ENCODE results near the gene PHC3. TPM values are rescaled to one million over a fixed set of nuclear protein-coding genes. Genes with fewer than 3 reads are reported as not detected.
"Not testable (repeated sequence)": the region's sequence is repeated elsewhere in the genome, so short reads cannot be mapped to it uniquely, and the experiment has no call there.

Gene PHC3
- total and polyA plus RNA-seq, 2 donors (not counting 1 experiment from before 2014, with no cell fraction given) = 36.0 to 63.2 TPM

GRCh38 chr3:170128977-170129431 is 52.5 kb downstream of the PHC3 start:
- Histone ChIP-seq H2AFZ (ENCODE audit: low read length) (no peak overlapping the region), H3K4me1 (ENCODE audit: control insufficient read depth, extremely low read depth, insufficient read depth, low read length) (no peaks in the 10 kb centered on the region), H3K27ac (ENCODE audit: insufficient read depth, low read length) (no peak overlapping the region), H3K4me3 (replicated peaks in 1 of 4; ENCODE audit: control extremely low read depth in 1 of 4, insufficient read depth in 1 of 4, low read depth in 3 of 4, low read length in 4 of 4) (no peak overlapping the region), H3K9ac (ENCODE audit: insufficient read depth, low read length) (no peak overlapping the region), H3K36me3 (ENCODE audit: control insufficient read depth, insufficient read depth, low read length) (peaks cover 6% of the 10 kb centered on the region), H4K20me1 (ENCODE audit: control insufficient read depth, extremely low read depth, insufficient read depth, low read length) (no peaks in the 10 kb centered on the region), H3K79me2 (ENCODE audit: control insufficient read depth, insufficient read depth, low read length) (no peaks in the 10 kb centered on the region), H3K4me2 (ENCODE audit: extremely low read depth, insufficient read depth, low read length) (no peak overlapping the region), H3K9me3 (ENCODE audit: control insufficient read depth, insufficient read depth, low read depth, low read length) (no peaks in the 10 kb centered on the region), H3K27me3 (ENCODE audit: control insufficient read depth, insufficient read depth, low read length) (no peaks in the 10 kb centered on the region)
- TF ChIP-seq CTCF (conservative IDR thresholded peaks at IDR 0.05 in 1 of 2, IDR thresholded peaks at IDR 0.05 in 1 of 2; ENCODE audit: low read depth in 1 of 2, low read length in 2 of 2) (no peak), EZH2 (IDR thresholded peaks at IDR 0.05; ENCODE audit: low read length, missing control alignments) (no peak)
- DNase-seq (ENCODE audit: low read depth in 2 of 2) = peak; percentile 36 to 42

DNA sequence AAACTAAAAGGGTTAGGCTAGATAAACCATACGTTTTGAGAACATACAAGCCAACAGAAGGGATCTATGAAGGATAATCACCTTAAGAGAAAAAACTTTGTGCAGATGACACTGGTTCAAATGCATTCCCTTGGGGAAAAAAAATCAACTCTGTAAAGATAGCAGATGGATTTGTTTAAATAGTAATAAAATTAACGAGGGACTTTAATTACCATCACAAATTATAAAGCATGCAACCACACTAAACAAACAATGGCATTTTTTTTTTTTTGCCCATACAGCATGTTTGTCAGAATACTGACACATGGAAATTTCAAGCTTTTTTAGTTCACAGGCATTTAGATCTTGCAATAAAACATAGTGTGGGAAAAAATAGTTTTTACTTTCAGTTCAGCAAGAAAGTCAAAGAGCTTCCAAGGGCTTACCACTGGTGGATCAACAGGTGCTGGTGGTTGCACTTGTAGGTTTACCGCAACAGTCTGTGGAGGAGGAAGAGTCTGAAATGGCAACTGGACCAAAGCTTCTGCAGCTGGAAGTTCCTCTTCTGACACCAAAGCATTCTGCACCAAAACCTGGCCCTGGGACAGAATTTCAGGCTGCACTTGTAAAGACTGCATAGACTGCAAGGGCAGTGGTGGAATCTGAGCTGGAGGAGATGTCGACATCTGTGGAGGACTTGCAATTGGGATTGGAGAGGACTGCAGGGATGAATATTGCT is 53.1 kb downstream of the PHC3 start:
- Histone ChIP-seq H2AFZ (ENCODE audit: low read length) (no peak overlapping the region), H3K36me3 (ENCODE audit: control insufficient read depth, insufficient read depth, low read length) (peaks cover 6% of the 10 kb centered on the region), H4K20me1 (ENCODE audit: control insufficient read depth, extremely low read depth, insufficient read depth, low read length) (no peaks in the 10 kb centered on the region), H3K4me1 (ENCODE audit: control insufficient read depth, extremely low read depth, insufficient read depth, low read length) (no peaks in the 10 kb centered on the region), H3K79me2 (ENCODE audit: control insufficient read depth, insufficient read depth, low read length) (no peaks in the 10 kb centered on the region), H3K4me2 (ENCODE audit: extremely low read depth, insufficient read depth, low read length) (no peak overlapping the region), H3K4me3 (replicated peaks in 1 of 4; ENCODE audit: control extremely low read depth in 1 of 4, insufficient read depth in 1 of 4, low read depth in 3 of 4, low read length in 4 of 4) (no peak overlapping the region), H3K9me3 (ENCODE audit: control insufficient read depth, insufficient read depth, low read depth, low read length) (no peaks in the 10 kb centered on the region), H3K9ac (ENCODE audit: insufficient read depth, low read length) (no peak overlapping the region), H3K27ac (ENCODE audit: insufficient read depth, low read length) (no peak overlapping the region), H3K27me3 (ENCODE audit: control insufficient read depth, insufficient read depth, low read length) (no peaks in the 10 kb centered on the region)
- no peak for TF ChIP-seq CTCF (conservative IDR thresholded peaks at IDR 0.05 in 1 of 2, IDR thresholded peaks at IDR 0.05 in 1 of 2; ENCODE audit: low read depth in 1 of 2, low read length in 2 of 2)
- TF ChIP-seq EZH2 (IDR thresholded peaks at IDR 0.05; ENCODE audit: low read length, missing control alignments) = no peak
- peak in 1 of 2 donors; percentile 18 for DNase-seq (ENCODE audit: low read depth in 2 of 2)

GRCh38 chr3:170117134-170117533 is 64.4 kb downstream of the PHC3 start:
- Histone ChIP-seq H4K20me1 (ENCODE audit: control insufficient read depth, extremely low read depth, insufficient read depth, low read length) (no peaks in the 10 kb centered on the region), H3K4me3 (replicated peaks in 1 of 4; ENCODE audit: control extremely low read depth in 1 of 4, insufficient read depth in 1 of 4, low read depth in 3 of 4, low read length in 4 of 4) (no peak overlapping the region), H3K9me3 (ENCODE audit: control insufficient read depth, insufficient read depth, low read depth, low read length) (no peaks in the 10 kb centered on the region), H3K27ac (ENCODE audit: insufficient read depth, low read length) (no peak overlapping the region), H3K9ac (ENCODE audit: insufficient read depth, low read length) (no peak overlapping the region), H2AFZ (ENCODE audit: low read length) (no peak overlapping the region), H3K79me2 (ENCODE audit: control insufficient read depth, insufficient read depth, low read length) (no peaks in the 10 kb centered on the region), H3K27me3 (ENCODE audit: control insufficient read depth, insufficient read depth, low read length) (no peaks in the 10 kb centered on the region), H3K4me2 (ENCODE audit: extremely low read depth, insufficient read depth, low read length) (no peak overlapping the region), H3K4me1 (ENCODE audit: control insufficient read depth, extremely low read depth, insufficient read depth, low read length) (no peaks in the 10 kb centered on the region), H3K36me3 (ENCODE audit: control insufficient read depth, insufficient read depth, low read length) (peaks cover 3% of the 10 kb centered on the region)
- no peak for TF ChIP-seq EZH2 (IDR thresholded peaks at IDR 0.05; ENCODE audit: low read length, missing control alignments)
- peak in 1 of 2 donors; percentile 35 for TF ChIP-seq CTCF (conservative IDR thresholded peaks at IDR 0.05 in 1 of 2, IDR thresholded peaks at IDR 0.05 in 1 of 2; ENCODE audit: low read depth in 1 of 2, low read length in 2 of 2)
- peak in 1 of 2 donors; percentile 4 for DNase-seq (ENCODE audit: low read depth in 2 of 2)

GRCh38 chr3:170114165-170114564 is 67.4 kb downstream of the PHC3 start:
- not testable (repeated sequence) for H3K4me2 ChIP-seq (ENCODE audit: extremely low read depth, insufficient read depth, low read length); H3K4me3 ChIP-seq (replicated peaks in 1 of 4; ENCODE audit: control extremely low read depth in 1 of 4, insufficient read depth in 1 of 4, low read depth in 3 of 4, low read length in 4 of 4); H3K27ac ChIP-seq (ENCODE audit: insufficient read depth, low read length); H2AFZ ChIP-seq (ENCODE audit: low read length); H4K20me1 ChIP-seq (ENCODE audit: control insufficient read depth, extremely low read depth, insufficient read depth, low read length); H3K27me3 ChIP-seq (ENCODE audit: control insufficient read depth, insufficient read depth, low read length); H3K79me2 ChIP-seq (ENCODE audit: control insufficient read depth, insufficient read depth, low read length); H3K9ac ChIP-seq (ENCODE audit: insufficient read depth, low read length); H3K4me1 ChIP-seq (ENCODE audit: control insufficient read depth, extremely low read depth, insufficient read depth, low read length); H3K9me3 ChIP-seq (ENCODE audit: control insufficient read depth, insufficient read depth, low read depth, low read length); DNase-seq (ENCODE audit: low read depth in 2 of 2); H3K36me3 ChIP-seq (ENCODE audit: control insufficient read depth, insufficient read depth, low read length)
